Fibroblast of skin of scalp (primary cell): Measurements from ENCODE around the gene RAD51B.

Source experiments
- DNase-seq: peaks from one replicate; pipeline ENCODE4 v3.0.0-alpha.2; 2013

The RAD51B gene

DNA sequence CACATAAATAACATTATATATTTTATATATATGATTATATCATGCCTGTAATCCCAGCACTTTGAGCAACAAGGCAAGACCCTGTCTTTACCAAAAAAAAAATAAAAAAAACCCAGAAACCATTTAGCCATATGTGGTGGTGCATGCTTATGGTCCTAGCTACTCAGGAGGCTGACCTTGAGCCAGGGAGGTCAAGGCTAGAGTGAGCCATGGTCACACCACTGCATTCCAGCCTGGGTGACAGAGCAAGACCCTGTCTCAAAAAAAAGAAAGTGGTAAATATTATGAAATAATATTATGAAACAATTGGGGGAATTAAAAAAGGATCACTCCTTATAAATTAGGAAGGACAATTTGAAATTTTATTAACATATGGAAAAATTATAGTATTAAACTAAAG, 16.0 kb downstream of the RAD51B start:
- no peak for DNase-seq

- peak; percentile 86 for DNase-seq
These were observed 17.5 kb downstream of the RAD51B start for GRCh38 chr14:67837011-67837624.

GRCh38 chr14:67846029-67846610, 26.5 kb downstream of the RAD51B start:
- no peak for DNase-seq

GRCh38 chr14:67850066-67850830, 30.7 kb downstream of the RAD51B start:
- DNase-seq, result no peak

DNA sequence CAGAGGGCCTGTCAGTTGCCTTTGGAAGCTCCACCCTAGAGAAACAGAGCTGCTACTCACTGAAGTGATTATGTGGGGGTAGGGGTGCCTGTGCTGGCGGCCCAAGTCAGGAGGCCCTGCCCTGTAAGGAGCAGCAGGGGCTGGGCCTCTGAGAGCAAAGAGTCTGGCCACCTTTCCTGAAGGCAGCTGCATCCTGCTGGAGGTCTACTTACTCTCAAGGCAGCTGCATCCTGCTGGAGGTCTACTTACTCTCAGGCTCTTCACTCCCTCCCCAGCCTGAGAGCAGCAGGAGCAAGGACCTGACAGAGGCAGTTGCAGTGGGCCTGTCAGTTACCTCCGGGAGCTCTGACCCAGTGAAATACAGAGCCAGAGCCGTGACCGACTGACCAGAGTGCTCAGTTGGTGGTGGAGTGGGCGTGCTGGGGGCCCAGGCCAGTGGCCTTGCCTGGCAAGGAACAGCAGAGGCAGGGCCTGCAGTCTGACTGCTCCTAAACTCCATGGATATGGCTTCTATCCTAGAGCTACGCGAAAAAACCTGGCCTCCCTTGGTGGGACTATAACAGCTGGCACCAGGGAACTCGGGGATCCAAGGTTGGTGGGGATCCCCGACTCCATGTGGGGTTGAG, 32.3 kb downstream of the RAD51B start:
- no peak for DNase-seq

DNA sequence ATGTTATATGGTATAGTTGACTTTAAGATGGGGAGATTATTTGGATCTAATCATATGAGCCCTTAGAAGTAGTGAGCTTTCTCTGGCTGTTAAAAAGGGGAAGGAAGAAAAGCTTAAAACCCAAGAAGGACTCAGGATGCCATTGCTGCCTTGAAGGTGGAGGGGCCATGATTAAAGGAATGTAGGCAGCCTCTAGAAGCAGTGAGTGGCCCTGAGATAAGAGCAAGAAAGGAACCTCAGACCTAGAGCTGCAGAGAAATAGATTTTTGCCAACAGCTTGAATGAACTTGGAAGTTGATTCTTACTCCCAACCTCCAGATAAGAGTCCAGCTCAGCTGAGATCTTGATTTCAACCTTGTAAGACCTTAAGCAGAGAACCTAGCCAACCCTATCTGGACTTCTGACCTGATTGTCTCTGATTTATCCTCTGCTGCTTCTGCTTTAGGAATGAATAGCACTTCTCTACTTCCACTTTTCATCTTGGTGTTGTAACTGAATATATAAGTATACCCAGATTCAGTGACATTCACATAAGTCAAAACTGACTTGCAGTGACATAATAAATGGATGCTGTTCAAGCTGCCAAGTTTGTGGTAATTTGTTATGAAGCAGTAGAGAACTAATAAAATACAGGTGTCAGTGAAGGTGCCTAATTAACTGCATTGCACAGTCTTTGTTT, 33.5 kb downstream of the RAD51B start:
- DNase-seq, result no peak

DNA sequence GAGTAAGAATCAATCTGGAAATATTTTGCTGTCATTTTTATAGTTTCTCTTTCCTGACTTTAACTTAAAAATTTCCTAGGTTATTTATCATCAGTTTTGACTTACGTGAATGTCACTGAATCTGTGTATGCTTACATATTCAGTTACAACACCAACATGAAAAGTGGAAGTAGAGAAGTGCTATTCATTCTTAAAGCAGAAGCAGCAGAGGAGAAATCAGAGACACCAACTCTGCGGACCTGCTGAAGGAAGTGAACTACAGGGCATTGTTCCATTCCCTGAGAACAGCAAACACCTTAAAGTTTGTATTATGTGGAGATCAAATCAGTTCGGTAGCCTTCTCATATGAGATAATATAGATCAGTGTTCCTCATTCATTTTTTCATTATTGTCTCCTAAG, 34.1 kb downstream of the RAD51B start:
- DNase-seq, result no peak

GRCh38 chr14:67856827-67857226, 37.2 kb downstream of the RAD51B start:
- DNase-seq, result peak; percentile 62

- no peak for DNase-seq
These were observed 38.3 kb downstream of the RAD51B start for GRCh38 chr14:67857778-67858350.

DNA sequence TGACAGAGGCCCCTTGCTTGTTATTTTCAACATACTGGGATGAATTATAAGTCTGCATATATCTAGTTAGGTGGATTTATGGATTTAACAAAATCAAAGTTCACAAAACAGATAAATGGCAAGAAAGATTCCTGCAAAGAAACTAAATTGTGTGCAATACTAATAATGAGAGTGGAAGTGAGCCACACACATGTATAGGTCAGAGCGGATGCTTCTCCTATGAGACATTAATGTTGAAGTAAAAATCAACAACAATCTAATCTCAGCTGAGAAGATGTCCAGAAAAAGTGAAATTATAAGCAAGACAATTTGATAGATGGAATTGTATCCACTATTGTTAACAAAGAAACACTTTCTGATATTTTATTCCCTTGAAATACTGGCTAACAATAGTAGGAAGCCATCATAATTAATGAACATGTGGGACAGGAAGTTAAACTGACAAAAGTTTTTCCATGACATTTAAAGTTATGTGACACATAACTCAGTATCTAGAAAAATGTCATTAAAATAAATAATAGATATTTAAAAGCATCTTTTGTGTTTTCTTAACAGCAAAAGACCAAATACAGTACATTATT, 39.7 kb downstream of the RAD51B start:
- no peak for DNase-seq

DNA sequence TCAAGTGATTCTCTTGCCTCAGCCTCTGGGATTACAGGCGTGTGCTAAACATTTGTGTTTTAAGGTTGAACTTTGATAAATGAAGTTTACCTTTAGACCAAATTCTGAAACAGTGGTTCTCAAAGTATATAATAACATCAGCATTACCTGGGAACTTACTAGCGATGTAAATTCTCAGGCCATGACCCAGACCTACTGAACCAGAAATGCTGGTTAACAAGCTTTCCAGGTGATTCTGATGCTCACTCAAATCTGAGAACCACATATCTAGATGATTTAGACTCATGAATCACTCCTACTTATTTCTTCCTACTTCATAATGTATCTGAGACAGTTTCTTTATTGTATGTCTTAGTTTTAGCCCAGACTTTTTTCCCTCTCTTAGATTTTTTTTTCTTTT, 43.6 kb downstream of the RAD51B start:
- no peak for DNase-seq

GRCh38 chr14:67875175-67876006, 55.8 kb downstream of the RAD51B start:
- DNase-seq, result no peak

- no peak for DNase-seq
These were observed 59.4 kb downstream of the RAD51B start for GRCh38 chr14:67879026-67879425.

DNA sequence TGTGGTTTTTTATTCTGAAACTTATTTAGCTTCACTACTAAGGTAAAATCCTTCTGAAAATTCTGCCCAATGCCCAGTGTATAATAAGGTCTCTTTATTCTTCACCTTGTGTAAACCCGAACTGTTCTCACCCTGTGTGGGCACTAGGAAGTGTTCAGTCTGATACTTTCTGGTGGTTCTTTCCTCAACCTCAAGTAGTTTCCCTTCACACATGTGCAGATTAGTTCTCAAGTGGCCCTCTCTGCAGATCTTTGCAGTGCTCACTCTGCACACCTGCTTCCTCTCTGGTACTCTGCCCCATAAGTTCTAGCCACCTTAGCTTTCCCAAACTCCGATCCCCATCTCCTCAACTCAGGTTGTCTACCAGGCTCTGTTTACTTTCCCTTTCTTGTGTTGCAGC, 61.6 kb downstream of the RAD51B start:
- DNase-seq, result no peak

GRCh38 chr14:67882986-67883555, 63.5 kb downstream of the RAD51B start:
- DNase-seq, result no peak

DNA sequence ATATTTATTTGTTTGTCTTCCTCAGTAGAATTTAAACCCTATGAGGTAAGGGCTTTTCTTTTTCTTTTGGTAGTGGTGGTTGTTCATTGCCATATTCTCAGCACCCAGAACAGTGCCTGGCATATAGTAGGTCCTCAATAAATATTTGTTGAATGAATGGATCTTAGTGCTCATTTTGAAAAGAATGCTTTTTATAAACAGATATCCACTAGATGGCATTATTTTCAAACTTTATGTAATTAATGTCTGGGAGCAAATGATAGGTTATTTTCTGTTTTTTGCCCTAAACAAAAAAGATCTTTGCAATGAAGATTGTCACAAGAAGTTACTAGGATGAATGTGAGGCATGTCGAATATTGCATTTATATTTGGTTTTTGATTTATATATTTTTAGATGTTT, 64.1 kb downstream of the RAD51B start:
- peak; percentile 34 for DNase-seq

GRCh38 chr14:67886191-67886590, 66.6 kb downstream of the RAD51B start:
- no peak for DNase-seq

GRCh38 chr14:67887478-67887877, 67.9 kb downstream of the RAD51B start:
- no peak for DNase-seq

DNA sequence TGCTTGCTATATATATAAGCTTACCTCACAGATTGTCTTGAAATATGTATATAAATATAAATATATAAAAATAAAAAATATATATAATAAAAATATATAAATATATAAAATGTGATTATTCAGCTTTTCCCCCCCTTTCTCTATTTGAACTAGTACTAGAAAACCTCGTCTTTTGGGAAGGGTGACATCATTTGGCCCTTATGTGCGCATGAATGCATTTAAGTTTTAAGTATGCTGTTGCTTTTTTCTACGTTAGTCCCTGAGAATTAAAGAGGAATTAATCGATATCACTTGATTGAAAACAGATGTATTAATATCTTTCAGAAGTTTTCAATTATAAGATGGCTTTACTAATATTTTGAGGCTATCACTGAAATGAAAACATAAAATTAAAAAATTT, 69.9 kb downstream of the RAD51B start:
- DNase-seq, result no peak

DNA sequence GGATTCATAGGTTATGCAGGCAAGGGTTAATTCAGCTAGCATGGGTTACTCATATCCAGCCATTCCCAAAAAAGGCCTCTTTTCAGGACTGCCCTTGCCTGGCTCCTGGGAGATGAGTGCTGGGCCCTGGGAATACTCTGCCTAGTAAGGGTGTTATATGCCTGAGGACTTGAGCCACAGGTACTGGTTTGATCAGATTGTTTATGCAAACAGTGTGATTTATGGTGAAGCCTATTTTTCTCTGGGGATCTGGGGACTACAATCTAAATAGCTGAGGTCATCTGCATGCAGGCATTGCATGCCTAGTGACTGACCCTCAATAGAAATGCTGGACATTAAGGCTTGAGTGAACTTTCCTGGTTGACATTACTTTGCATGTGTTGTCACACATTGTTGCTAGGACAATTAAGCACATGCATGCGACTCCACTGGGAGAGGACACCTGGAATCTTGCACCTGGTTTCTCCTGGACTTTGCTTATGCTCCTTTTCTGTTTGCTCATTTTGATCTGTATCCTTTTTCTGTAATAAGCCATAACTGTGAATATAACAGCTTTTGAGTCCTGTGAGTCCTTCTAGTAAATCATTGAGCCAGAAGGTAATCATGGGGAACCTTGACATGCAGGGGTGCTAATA, 73.0 kb downstream of the RAD51B start:
- no peak for DNase-seq
